Stimulated activated CD8-positive, alpha-beta memory T cell treated with anti-CD3 and anti-CD28 coated beads, Interleukin-7, amount 100 ng/mL, for 24 hours (primary cell): ENCODE results near the gene LRRC37B.
"Not testable (repeated sequence)": the region's sequence is repeated elsewhere in the genome, so short reads cannot be mapped to it uniquely, and the experiment has no call there.

ENCODE experiments used
- DNase-seq: peaks from one replicate; pipeline ENCODE4 v3.0.0-alpha.2; 2020; ENCODE audit warnings: low read depth

Gene LRRC37B

DNA sequence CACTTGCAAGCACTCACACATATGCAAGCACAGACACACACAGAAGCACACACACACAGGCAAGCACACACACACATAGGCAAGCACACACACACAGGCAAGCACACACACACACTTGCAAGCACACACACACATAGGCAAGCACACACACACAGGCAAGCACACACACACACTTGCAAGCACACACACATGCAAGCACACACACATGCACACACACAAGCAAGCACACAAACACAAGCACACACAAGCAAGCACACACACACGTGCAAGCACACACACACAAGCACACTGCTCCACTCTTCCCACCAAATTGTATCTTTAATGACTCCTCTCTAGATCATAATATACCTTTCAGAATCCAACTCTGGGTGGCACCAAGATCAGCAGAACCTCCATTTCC lies 84.9 kb downstream of the LRRC37B start:
- DNase-seq: not testable (repeated sequence)

DNA sequence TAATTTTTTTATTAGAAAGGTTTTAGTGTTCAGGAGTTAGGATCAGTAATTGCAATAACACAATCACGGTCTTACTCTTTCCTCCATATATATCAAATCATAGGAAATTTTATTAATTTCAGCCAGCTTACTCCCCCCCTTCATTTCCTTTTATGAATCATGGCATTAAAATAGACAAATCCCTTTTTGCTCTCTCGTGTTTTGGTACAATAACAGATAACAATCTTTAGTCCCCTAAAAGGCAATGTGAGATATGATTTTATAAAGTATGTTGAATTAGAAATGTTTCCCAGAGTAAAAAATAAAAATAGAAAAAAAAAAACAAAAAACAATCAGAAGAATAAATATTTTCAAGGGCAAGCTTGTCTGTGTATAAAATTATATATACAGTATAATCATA lies 92.5 kb downstream of the LRRC37B start:
- no peak for DNase-seq

- not testable (repeated sequence) for DNase-seq
Observed at GRCh38 chr17:32100323-32100722, 93.1 kb downstream of the LRRC37B start.

DNA sequence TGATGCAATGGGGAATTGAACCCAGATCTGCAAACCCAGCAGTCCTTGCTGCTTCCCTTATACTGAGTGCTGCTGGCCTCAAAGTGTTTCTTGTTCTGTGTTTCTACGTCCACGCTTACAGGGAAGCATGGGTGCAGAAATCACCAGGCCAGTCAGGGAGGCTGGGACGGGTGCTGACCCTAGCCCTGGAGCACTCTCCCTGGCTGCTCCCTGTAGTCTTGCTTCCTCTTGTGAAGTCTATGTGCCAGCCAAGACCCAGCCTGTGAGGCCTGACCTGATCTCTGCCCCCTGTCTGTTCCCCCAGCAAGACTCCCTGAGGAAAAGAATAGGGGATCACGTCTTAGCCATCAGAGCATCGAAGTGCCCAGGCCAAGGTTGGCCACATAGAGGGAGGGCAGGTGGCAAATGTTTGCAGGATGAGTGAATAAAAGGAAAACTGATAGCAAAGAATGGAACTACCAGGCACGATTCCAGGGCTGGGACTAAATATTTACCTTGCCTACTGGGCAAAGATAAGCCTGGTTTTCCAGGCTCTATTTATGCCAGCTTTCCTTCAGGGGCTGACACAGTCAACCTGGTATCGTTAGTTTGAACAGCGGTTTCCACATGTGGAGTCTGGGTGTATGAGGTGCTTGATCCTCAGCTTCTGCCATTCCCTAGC lies 93.9 kb downstream of the LRRC37B start:
- no peak for DNase-seq

DNA sequence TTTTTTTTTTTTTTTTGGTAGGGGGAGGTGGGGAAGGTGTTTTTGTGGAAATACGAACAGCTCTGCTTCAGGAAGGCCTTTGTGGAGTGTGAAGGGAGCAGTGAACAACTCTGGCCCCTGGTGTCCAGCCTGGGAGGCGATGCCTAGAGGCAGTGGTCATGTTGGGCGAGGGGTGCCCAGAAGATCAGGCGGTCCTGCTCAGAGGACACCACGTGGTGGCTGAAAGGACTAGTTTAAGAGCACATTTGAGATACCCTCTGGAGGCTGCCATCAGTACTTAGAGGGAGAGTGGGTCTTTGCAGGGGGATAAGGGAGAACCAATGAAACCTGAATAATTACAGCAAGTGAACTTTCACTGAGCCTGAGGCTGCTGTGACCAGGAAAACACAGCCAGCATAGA lies 95.0 kb downstream of the LRRC37B start:
- DNase-seq: no peak

GRCh38 chr17:32102646-32103186 lies 95.5 kb downstream of the LRRC37B start:
- no peak for DNase-seq
